ENCODE measurements around the gene HOGA1. TPM values are rescaled to one million over a fixed set of nuclear protein-coding genes. Genes with fewer than 3 reads are reported as not detected.

HOGA1 gene
- polyA plus RNA-seq, 1 of the 3 experiments (the other 2 are of a cell fraction) = 2.9 TPM

GRCh38 chr10:97550336-97551149 is 33.6 kb upstream of the HOGA1 start:
- CTCF ChIA-PET = interaction anchor here (6.1 to 8.4 kb wide), 4 partner anchors 10 to 86 kb away, joined by 53 to 132 read pairs (median 62); partner anchors contain the start of gene ANKRD2
- POLR2A ChIA-PET = interaction anchor here (0.6 to 1.0 kb wide), 3 partner anchors 52 to 98 kb away, joined by 3 to 5 read pairs (median 3); partner anchors contain the start of genes MMS19 and UBTD1
- H3K9ac ChIP-seq = no peak overlapping the region

GRCh38 chr10:97551271-97551670 is 32.9 kb upstream of the HOGA1 start:
- Histone ChIP-seq H3K36me3 (replicated peaks in 1 of 2; ENCODE audit: control insufficient read depth in 1 of 2, insufficient read depth in 2 of 2, low read length in 1 of 2) (no peaks in the 10 kb centered on the region), H3F3A (replicated peaks; ENCODE audit: insufficient read depth) (no peaks in the 10 kb centered on the region), H3K4me2 (no peak overlapping the region), H3K9me3 (no peaks in the 10 kb centered on the region), H2AFZ (ENCODE audit: low read depth) (no peak overlapping the region), H3K4me3 (ENCODE audit: low read depth in 2 of 2, low read length in 1 of 2) (no peak overlapping the region), H3K4me1 (ENCODE audit: control insufficient read depth in 1 of 2, insufficient read depth in 2 of 2, low read depth in 1 of 2, low read length in 1 of 2) (peaks cover 21 to 27% of the 10 kb centered on the region in 2 experiments; a peak in 3 of 4 replicates), H3K9me2 (no peaks in the 10 kb centered on the region), H3K79me2 (ENCODE audit: insufficient read depth) (peaks cover 37% of the 10 kb centered on the region), H4K20me1 (ENCODE audit: insufficient read depth) (no peaks in the 10 kb centered on the region), H3K27ac (ENCODE audit: low read depth in 2 of 2, low read length in 1 of 2) (no peak overlapping the region), H3K9ac (no peak overlapping the region), H3K27me3 (ENCODE audit: insufficient read depth) (no peaks in the 10 kb centered on the region)
- 97% methylated on average over 6 of the region's 6 CpGs for WGBS (ENCODE audit: low lambda C conversion rate)
- no peak for TF ChIP-seq YY1 (IDR thresholded peaks at IDR 0.05; ENCODE audit: low read depth)
- TF ChIP-seq NFIC (IDR thresholded peaks at IDR 0.05; ENCODE audit: borderline replicate concordance) = no peak
- no peak for TF ChIP-seq CTCF (IDR thresholded peaks at IDR 0.05)
- no peak for TF ChIP-seq GABPA (IDR thresholded peaks at IDR 0.05; ENCODE audit: low read depth)
- TF ChIP-seq ZBTB33 (IDR thresholded peaks at IDR 0.05; ENCODE audit: borderline replicate concordance, low read depth) = no peak
- TF ChIP-seq RFX5 (IDR thresholded peaks at IDR 0.05; ENCODE audit: low read length) = no peak
- no peak for TF ChIP-seq TCF12 (IDR thresholded peaks at IDR 0.05)
- no peak for TF ChIP-seq RXRA (IDR thresholded peaks at IDR 0.05; ENCODE audit: borderline replicate concordance, low read depth)
- no peak for TF ChIP-seq EP300 (IDR thresholded peaks at IDR 0.05; ENCODE audit: borderline replicate concordance in 1 of 2, low read depth in 1 of 2, low read length in 1 of 2)
- TF ChIP-seq FOXM1 (IDR thresholded peaks at IDR 0.05; ENCODE audit: low read depth) = no peak
- no peak for TF ChIP-seq USF1 (IDR thresholded peaks at IDR 0.05; ENCODE audit: borderline replicate concordance, low read depth)
- TF ChIP-seq EZH2phosphoT487 (IDR thresholded peaks at IDR 0.05; ENCODE audit: borderline replicate concordance, low read depth) = no peak
- no peak for TF ChIP-seq IRF3 (IDR thresholded peaks at IDR 0.05; ENCODE audit: low read depth, low read length)
- TF ChIP-seq SIN3A (IDR thresholded peaks at IDR 0.05; ENCODE audit: borderline replicate concordance, low read depth, low read length) = no peak
- TF ChIP-seq NRF1 (IDR thresholded peaks at IDR 0.05; ENCODE audit: low read depth, low read length) = no peak
- POLR2A ChIA-PET = no interaction called here
- no peak for DNase-seq
- CTCF ChIA-PET = interaction anchor here (0.7 to 8.4 kb wide), 6 partner anchors 11 to 150 kb away, joined by 3 to 132 read pairs (median 57); partner anchors contain the start of genes ANKRD2 and RRP12

More at GRCh38 chr10:97550336-97551149, 33.6 kb upstream of the HOGA1 start:
- H3K27me3 ChIP-seq (ENCODE audit: insufficient read depth) = no peaks in the 10 kb centered on the region
- no peak overlapping the region for H3K4me2 ChIP-seq
- no peaks in the 10 kb centered on the region for H4K20me1 ChIP-seq (ENCODE audit: insufficient read depth)
- H3F3A ChIP-seq (replicated peaks; ENCODE audit: insufficient read depth) = no peaks in the 10 kb centered on the region
- no peak for DNase-seq
- TF ChIP-seq SIN3A (IDR thresholded peaks at IDR 0.05; ENCODE audit: borderline replicate concordance, low read depth, low read length) = no peak
- no peak for TF ChIP-seq TAF1 (IDR thresholded peaks at IDR 0.05; ENCODE audit: borderline replicate concordance, low read depth, low read length)
- peak overlapping the region in 1 of 2 experiments; percentile 73; a peak in 2 of 4 replicates for H3K27ac ChIP-seq (ENCODE audit: low read depth in 2 of 2, low read length in 1 of 2)
- 94% methylated on average over 10 of the region's 10 CpGs for WGBS (ENCODE audit: low lambda C conversion rate)
- H3K9me2 ChIP-seq = no peaks in the 10 kb centered on the region
- H2AFZ ChIP-seq (ENCODE audit: low read depth) = no peak overlapping the region
- H3K36me3 ChIP-seq (replicated peaks in 1 of 2; ENCODE audit: control insufficient read depth in 1 of 2, insufficient read depth in 2 of 2, low read length in 1 of 2) = no peaks in the 10 kb centered on the region
- no peaks in the 10 kb centered on the region for H3K9me3 ChIP-seq
- peaks cover 21 to 27% of the 10 kb centered on the region in 2 experiments; a peak in 3 of 4 replicates for H3K4me1 ChIP-seq (ENCODE audit: control insufficient read depth in 1 of 2, insufficient read depth in 2 of 2, low read depth in 1 of 2, low read length in 1 of 2)
- peaks cover 44% of the 10 kb centered on the region for H3K79me2 ChIP-seq (ENCODE audit: insufficient read depth)
- no peak overlapping the region for H3K4me3 ChIP-seq (ENCODE audit: low read depth in 2 of 2, low read length in 1 of 2)
